ENCODE data around the gene CLCN6.

Gene CLCN6

DNA sequence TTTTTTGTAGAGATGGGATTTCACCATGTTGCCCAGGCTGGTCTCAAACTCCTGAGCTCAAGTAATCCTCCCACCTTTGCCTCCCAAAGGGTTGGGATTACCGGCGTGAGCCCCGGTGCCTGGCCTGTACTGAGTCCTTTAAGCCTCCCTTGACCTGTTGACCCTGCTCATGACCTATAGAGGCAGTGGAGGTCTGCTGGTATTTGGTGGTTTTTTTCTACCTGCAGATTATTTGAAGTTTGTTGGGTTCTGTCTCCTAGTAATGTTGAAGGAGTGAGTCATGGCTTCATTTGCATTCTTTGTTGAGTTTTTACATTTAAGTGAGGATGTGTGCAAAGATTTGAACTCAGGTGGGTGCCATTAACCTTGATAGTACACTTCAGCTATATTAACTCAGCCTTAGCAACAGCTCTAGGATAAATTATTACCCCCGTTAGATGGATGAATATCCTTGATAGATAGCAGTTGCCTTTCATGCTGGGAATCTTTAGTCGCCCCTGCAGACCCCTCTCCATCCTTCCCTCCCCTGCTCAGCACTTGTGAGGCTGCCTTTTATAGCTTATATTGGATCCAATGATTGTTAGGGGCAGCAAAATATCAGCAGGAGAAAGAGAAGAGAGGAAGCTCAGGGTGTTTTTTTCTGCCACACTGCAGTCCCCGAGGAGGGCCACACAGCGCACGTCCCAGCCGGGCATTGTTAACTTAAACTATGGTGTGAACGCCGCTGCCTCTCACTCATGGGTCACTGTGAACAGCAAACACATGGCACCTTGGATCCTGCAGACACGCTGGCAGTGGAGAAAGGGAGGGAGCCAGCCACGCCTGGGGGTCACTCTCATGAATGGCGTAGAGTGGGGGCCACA, 67.6 kb downstream of the CLCN6 start:
- no peaks in the 10 kb centered on the region for H3K9me3 Mint-ChIP-seq
- no peaks in the 10 kb centered on the region for H3K36me3 Mint-ChIP-seq (ENCODE audit: low read depth)
- DNase-seq (ENCODE audit: low spot score), result no peak
- H3K4me3 Mint-ChIP-seq, result no peak overlapping the region
- no peaks in the 10 kb centered on the region for H3K4me1 Mint-ChIP-seq (ENCODE audit: low read depth)
- H3K27ac Mint-ChIP-seq, result no peak overlapping the region
- H3K27me3 Mint-ChIP-seq (ENCODE audit: low read depth), result peaks cover 7% of the 10 kb centered on the region

DNA sequence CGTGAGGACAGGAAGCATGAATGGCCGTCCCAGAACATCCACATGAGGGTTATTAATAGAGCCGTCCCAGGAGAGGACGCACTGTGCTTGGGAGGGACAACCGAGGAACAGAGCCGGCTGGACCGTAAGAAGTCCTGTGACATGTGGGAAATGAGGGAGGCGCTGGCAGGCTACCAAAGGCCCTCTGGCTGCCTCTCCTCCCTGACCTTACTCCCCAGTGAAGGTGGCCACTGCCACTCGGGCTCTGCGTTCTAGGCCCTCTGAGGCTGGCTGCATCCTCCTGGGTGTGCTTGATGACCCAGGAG, 68.2 kb downstream of the CLCN6 start:
- DNase-seq (ENCODE audit: low spot score), result no peak
- H3K9me3 Mint-ChIP-seq, result no peaks in the 10 kb centered on the region
- H3K27ac Mint-ChIP-seq, result no peak overlapping the region
- H3K36me3 Mint-ChIP-seq (ENCODE audit: low read depth), result no peaks in the 10 kb centered on the region
- peaks cover 7% of the 10 kb centered on the region for H3K27me3 Mint-ChIP-seq (ENCODE audit: low read depth)
- no peak overlapping the region for H3K4me3 Mint-ChIP-seq
- H3K4me1 Mint-ChIP-seq (ENCODE audit: low read depth), result no peaks in the 10 kb centered on the region

DNA sequence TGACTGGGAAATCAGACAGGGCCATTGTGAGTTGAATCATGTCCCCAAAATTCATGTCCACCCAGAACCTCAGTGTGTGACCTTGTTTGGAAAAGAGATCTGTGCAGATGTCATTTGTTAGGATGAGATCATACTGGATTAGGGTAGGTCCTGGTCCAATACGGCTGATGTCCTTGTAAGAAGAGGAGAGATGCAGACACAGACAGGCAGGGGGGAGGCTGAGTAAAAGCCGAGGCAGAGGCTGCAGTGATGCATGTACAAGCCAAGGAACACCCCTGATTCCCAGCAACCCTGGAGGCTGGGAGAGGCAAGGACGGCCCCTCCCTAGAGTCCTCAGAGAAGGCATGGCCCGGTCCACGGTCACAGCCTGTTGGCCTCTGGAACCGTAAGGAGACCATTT, 68.6 kb downstream of the CLCN6 start:
- Mint-ChIP-seq H3K36me3 (ENCODE audit: low read depth) (no peaks in the 10 kb centered on the region), H3K27me3 (ENCODE audit: low read depth) (peaks cover 7% of the 10 kb centered on the region), H3K4me3 (no peak overlapping the region), H3K4me1 (ENCODE audit: low read depth) (no peaks in the 10 kb centered on the region), H3K27ac (no peak overlapping the region), H3K9me3 (no peaks in the 10 kb centered on the region)
- no peak for DNase-seq (ENCODE audit: low spot score)

DNA sequence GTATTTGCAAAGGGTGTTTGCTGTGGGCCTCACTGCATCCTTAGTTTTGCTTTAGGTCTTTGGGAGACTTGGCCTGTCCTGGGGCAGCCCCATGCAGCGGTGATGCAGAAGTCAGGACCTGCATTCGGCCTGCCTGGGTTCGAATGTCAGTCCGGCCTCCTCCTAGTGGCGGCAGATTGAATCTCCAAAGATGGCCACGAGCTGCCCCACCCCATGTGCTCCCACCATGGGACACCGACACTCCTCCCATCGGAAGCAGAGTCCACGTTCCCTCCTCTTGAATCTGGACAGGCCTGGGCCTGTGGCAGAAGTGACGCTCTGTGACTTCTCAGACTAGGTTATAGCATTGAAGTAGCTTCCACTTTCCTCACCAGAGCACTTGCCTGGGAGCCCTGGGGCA, 69.1 kb downstream of the CLCN6 start:
- DNase-seq (ENCODE audit: low spot score), result no peak
- no peak overlapping the region for H3K27ac Mint-ChIP-seq
- no peaks in the 10 kb centered on the region for H3K4me1 Mint-ChIP-seq (ENCODE audit: low read depth)
- no peaks in the 10 kb centered on the region for H3K9me3 Mint-ChIP-seq
- H3K27me3 Mint-ChIP-seq (ENCODE audit: low read depth), result peaks cover 7% of the 10 kb centered on the region
- no peak overlapping the region for H3K4me3 Mint-ChIP-seq
- no peaks in the 10 kb centered on the region for H3K36me3 Mint-ChIP-seq (ENCODE audit: low read depth)

DNA sequence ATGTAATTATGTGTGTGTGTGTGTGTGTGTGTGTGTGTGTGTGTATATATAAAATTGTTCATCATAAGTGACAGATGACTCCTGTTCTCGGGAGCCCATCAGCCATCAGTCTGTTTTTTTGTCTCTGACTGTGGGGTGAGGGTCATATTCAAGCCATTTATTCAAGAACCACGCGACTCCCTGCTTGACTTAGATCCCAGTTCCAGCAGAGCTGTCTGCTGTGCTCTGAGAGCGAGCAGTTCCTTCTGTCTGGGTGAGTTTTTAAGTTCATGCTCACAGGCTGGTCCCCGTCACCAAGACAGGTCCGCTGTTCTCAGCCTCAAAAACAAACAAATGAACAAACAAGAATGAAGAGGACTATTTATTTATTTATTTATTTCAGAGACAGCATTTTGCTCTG, 71.1 kb downstream of the CLCN6 start:
- Mint-ChIP-seq H3K9me3 (no peaks in the 10 kb centered on the region), H3K27me3 (ENCODE audit: low read depth) (peaks cover 2% of the 10 kb centered on the region), H3K27ac (no peak overlapping the region), H3K4me3 (no peak overlapping the region), H3K4me1 (ENCODE audit: low read depth) (no peaks in the 10 kb centered on the region), H3K36me3 (ENCODE audit: low read depth) (no peaks in the 10 kb centered on the region)
- no peak for DNase-seq (ENCODE audit: low spot score)

DNA sequence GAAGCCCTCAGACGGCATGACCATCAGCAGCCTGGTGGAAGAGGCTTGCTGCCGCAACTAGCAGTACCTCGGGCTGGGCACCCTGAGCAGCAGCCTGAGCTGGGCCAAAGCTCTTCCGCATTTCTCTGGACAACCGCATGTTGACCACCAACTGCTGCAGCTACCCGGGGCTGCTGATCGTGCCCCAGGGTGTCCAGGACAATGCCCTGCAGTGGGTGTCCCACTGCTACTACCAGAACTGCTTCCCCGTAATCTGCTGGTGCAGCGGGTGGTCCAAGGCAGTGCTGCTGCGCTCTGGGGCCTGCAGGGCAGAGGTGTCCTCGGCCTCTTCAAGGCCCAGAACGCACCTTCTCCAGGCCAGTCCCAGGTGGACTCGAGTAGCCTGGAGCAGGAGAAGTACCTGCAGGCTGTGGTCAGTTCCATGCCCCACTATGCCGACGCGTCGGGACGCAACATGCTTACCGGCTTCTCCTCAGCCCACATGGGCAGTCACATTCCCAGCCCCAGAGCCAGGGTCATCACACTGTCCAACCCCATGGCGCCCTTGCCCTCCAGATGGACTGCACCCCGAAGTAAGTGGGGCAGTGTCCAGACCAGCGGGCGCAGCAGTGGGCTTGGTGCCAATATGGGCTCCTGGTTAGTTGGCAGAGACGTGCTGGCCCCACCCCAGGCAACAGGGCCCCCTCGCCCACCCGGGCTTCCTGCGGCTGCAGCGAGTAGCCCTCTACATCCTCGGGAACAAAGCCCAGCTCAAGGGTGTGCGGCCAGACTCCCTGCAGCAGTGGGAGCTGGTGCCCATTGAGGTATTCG, 72.3 kb downstream of the CLCN6 start:
- Mint-ChIP-seq H3K4me1 (ENCODE audit: low read depth) (no peaks in the 10 kb centered on the region), H3K36me3 (ENCODE audit: low read depth) (no peaks in the 10 kb centered on the region), H3K27me3 (ENCODE audit: low read depth) (peaks cover 2% of the 10 kb centered on the region), H3K27ac (no peak overlapping the region), H3K9me3 (no peaks in the 10 kb centered on the region), H3K4me3 (no peak overlapping the region)
- no peak for DNase-seq (ENCODE audit: low spot score)

DNA sequence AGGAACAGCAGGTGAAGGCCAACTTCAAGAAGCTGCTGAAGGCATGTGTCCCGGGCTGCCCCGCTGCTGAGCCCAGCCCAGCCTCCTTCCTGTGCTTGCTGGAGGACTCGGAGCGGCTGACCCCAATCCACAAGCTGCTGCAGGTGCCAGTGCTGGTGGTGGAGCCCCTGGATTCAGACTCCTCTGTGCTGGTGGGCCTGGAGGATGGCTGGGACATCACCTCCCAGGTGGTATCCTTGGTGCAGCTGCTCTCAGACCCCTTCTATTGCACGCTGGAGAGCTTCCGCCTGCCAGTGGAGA, 72.8 kb downstream of the CLCN6 start:
- no peaks in the 10 kb centered on the region for H3K36me3 Mint-ChIP-seq (ENCODE audit: low read depth)
- H3K27me3 Mint-ChIP-seq (ENCODE audit: low read depth), result no peaks in the 10 kb centered on the region
- H3K4me1 Mint-ChIP-seq (ENCODE audit: low read depth), result no peaks in the 10 kb centered on the region
- H3K4me3 Mint-ChIP-seq, result no peak overlapping the region
- H3K9me3 Mint-ChIP-seq, result no peaks in the 10 kb centered on the region
- DNase-seq (ENCODE audit: low spot score), result no peak
- no peak overlapping the region for H3K27ac Mint-ChIP-seq

DNA sequence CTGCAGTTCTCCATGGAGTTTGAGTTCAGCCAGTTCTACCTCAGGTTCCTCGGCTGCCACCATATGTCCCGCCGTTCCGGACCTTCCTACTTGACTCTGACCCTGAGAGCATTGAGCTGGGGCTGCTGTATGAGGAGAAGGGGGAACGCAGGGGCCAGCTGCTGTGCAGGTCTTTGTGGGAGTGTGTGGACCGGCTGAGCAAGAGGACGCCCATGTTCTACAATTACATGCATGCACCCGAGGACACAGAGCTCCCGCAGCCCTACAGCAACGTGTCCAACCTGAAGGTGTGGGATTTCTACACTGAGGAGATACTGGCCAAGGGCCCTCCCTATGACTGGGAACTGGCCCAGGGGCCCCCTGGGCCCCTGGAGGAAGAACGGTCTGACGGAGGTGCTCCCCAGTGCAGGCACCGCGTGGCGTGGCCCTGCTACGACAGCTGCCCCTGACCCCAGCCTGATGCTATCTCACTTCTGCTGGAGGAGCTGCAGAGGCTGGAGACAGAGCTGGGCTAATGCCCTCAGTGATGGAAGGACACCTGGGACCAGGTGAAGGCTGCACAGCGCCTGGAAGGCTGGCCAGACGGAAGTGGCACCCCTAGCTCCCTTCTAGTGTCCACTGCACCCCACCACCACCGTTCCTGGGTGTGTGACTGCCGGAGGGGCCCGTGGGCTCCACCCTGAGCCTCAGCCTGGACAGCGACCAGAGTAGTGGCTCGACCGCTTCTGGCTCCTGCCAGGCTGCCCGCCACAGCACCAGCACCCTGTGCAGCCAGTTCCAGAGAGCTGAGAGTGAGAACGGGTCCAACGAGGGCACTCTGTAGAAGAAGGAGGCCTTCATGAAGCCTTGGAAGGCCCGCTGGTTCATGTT, 73.6 kb downstream of the CLCN6 start:
- H3K4me1 Mint-ChIP-seq (ENCODE audit: low read depth), result no peaks in the 10 kb centered on the region
- no peak for DNase-seq (ENCODE audit: low spot score)
- no peak overlapping the region for H3K27ac Mint-ChIP-seq
- no peak overlapping the region for H3K4me3 Mint-ChIP-seq
- H3K9me3 Mint-ChIP-seq, result no peaks in the 10 kb centered on the region
- no peaks in the 10 kb centered on the region for H3K27me3 Mint-ChIP-seq (ENCODE audit: low read depth)
- H3K36me3 Mint-ChIP-seq (ENCODE audit: low read depth), result no peaks in the 10 kb centered on the region

DNA sequence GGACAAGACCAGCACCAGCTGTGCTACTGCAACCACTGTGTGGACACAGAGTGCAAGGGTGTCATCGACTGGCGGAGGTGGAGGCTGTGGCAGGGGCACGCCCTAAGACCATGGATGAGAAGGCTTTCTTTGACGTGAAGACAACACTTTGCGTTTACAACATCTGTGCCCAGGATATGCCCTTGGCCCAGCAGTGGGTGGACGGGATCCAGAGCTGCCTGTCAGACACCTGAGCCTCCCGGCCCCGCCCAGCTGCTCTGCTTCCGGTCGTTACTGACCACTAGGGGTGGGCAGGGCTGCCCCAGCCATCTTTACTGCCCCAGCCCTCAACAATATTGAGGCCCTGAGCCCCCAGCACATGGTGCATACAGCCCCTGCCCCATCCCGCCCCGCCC, 74.2 kb downstream of the CLCN6 start:
- no peak for DNase-seq (ENCODE audit: low spot score)
- Mint-ChIP-seq H3K9me3 (no peaks in the 10 kb centered on the region), H3K36me3 (ENCODE audit: low read depth) (no peaks in the 10 kb centered on the region), H3K27ac (no peak overlapping the region), H3K4me3 (no peak overlapping the region), H3K4me1 (ENCODE audit: low read depth) (no peaks in the 10 kb centered on the region), H3K27me3 (ENCODE audit: low read depth) (no peaks in the 10 kb centered on the region)

DNA sequence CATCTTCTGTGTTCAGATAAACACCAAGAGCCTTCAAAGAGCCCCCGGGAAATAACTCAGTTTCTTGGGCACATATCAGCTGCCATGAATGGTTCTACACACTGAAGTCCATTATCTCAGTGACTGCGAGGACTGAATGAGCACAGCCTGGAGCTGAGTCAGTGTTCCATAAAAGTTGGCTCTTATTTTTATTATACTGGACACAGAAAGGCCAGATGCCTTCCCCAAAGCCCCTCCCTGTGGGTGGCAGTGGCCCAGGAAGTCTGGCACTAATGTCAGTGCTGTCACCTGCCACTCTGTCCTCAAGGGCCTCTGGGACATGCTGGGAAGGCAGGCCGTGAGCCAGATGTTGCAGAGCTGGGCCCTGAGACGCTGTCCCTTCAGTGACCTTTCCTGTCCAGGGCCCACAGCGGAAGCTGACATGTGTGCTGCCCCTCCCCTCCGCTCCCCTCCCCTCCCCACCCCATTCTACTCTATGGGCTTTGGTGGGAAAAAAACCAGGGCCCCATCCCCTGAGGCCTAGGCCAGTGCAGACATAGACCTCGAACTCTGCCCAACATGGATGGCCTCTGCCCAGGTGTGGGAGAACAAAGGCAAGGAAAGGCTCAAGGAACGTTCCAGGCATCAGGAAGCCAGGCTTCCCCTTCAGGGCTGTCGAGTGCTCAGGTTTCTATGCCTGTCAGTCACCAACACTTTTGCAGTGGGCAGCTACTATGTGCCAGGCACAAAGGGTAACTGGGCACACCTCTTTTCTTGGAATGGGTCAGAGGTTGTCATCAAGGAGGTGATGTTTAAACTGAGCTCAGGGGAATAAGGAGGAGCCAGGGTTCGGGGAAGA, 75.1 kb downstream of the CLCN6 start:
- no peaks in the 10 kb centered on the region for H3K36me3 Mint-ChIP-seq (ENCODE audit: low read depth)
- H3K9me3 Mint-ChIP-seq, result no peaks in the 10 kb centered on the region
- H3K27me3 Mint-ChIP-seq (ENCODE audit: low read depth), result no peaks in the 10 kb centered on the region
- H3K27ac Mint-ChIP-seq, result no peak overlapping the region
- no peaks in the 10 kb centered on the region for H3K4me1 Mint-ChIP-seq (ENCODE audit: low read depth)
- DNase-seq (ENCODE audit: low spot score), result no peak
- no peak overlapping the region for H3K4me3 Mint-ChIP-seq

DNA sequence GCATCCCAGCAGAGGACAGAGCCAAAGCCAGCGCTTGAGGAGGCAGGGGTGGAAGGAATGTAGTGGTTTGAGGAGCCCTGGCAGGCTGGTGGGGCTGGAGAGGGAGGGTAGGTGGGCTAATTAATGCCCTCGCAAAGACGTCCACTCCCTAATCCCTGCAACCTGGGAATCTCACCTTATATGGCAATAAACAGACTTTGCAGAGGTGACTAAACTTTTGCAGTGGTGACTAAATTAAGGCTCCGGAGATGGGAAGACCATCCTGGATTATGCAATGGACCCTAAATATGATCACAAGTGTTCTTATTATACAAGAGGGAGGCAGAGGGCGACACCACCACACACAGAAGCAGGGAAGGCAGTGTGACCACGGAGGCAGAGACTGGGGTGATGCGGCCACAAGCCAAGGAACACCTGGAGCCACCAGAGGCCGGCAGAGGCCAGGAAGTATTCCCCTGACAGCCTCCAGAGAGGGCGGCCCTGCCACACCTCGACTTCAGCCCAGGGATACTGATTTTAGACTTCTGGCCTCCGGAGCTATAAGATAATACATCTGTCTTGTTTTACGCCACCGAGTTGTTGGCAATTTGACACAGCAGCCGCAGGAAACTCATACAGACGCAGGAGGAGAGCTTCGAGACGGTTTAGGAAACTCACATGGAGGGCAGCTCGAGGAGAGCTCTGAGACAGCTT, 75.9 kb downstream of the CLCN6 start:
- Mint-ChIP-seq H3K27me3 (ENCODE audit: low read depth) (no peaks in the 10 kb centered on the region), H3K4me1 (ENCODE audit: low read depth) (no peaks in the 10 kb centered on the region), H3K27ac (no peak overlapping the region), H3K4me3 (no peak overlapping the region), H3K9me3 (no peaks in the 10 kb centered on the region), H3K36me3 (ENCODE audit: low read depth) (no peaks in the 10 kb centered on the region)
- no peak for DNase-seq (ENCODE audit: low spot score)

DNA sequence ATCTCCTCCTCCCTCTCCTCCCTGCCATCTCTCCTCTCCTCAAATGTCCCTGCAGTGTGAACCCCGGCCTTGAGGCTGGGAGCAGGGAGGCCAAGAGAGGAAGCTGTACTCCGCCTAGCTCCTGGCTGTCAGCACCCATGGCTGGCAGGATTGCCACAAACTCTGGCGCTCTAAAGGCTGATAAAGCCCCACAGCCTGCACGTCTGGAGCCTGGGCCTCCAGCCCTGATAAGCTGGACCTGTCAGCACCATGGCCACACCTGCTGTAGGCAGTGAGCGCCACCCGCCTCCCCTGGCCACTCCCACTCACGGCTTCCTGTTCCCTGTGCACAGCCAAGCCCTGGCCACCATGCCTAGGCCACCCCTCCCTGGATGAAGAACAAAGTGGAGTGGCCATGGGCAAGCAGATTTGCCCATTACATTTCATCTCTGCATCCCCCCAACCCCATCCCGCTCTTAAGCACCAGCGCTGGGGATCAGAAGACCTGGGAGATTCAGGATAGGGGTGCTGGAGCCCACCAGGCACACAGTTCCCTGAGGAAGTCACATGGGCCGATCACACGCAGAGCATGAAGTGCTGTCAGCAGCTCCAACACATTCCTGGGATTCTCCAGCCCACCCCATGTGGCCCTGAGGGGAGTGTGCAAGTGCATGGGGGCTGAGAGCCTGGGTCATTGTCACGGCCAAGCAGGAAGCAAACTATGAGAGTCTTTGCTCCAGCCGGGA, 77.0 kb downstream of the CLCN6 start:
- Mint-ChIP-seq H3K4me1 (ENCODE audit: low read depth) (no peaks in the 10 kb centered on the region), H3K4me3 (no peak overlapping the region), H3K27me3 (ENCODE audit: low read depth) (no peaks in the 10 kb centered on the region), H3K36me3 (ENCODE audit: low read depth) (no peaks in the 10 kb centered on the region), H3K27ac (no peak overlapping the region), H3K9me3 (no peaks in the 10 kb centered on the region)
- no peak for DNase-seq (ENCODE audit: low spot score)

DNA sequence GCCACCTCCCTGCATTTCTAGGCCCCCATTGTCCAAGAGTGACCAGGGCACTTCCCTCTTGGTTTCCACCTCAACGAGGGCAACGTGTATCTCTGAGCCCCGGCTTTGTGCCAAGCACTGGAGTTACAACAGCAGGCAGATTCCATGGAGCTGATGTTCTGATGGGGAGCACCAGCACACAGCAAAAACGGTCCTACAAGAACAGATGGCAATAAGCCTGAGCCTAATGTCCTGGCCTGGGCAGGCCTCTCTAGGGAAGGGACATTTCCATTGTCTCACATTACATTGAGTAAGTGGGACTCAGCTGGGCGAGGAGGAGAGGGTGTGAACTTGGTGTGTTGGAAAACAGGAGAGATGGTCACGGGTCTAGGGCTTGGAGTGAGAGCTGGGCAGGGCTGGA, 79.9 kb downstream of the CLCN6 start:
- Mint-ChIP-seq H3K27ac (no peak overlapping the region), H3K9me3 (no peaks in the 10 kb centered on the region), H3K4me3 (no peak overlapping the region), H3K4me1 (ENCODE audit: low read depth) (no peaks in the 10 kb centered on the region), H3K27me3 (ENCODE audit: low read depth) (peaks cover 2% of the 10 kb centered on the region), H3K36me3 (ENCODE audit: low read depth) (no peaks in the 10 kb centered on the region)
- no peak for DNase-seq (ENCODE audit: low spot score)

Data from T-helper 2 cell treated with Interferon-gamma antibody and Interleukin-4, amounts not matched to agents 5 μg/mL and 100 μg/mL, for 36 hours (primary cell).